Measurements from ENCODE around the gene TUNAR. TPM values are rescaled to one million over a fixed set of nuclear protein-coding genes. Genes with fewer than 3 reads are reported as not detected.

Gene TUNAR
- total and polyA plus RNA-seq, 2 of the 4 experiments (the other 2 are of a cell fraction): not detected

- H3K23ac ChIP-seq (ENCODE audit: low read depth, low read length): no peak overlapping the region
- no peaks in the 10 kb centered on the region for H3K36me3 ChIP-seq (ENCODE audit: control insufficient read depth, insufficient read depth, low read length)
- H3K9ac ChIP-seq (ENCODE audit: low read depth, low read length): no peak overlapping the region
- BruUV-seq (replicated peaks): no TSS peak
- no peaks in the 10 kb centered on the region for H3K79me1 ChIP-seq (ENCODE audit: low read depth in 1 of 2, low read length in 2 of 2)
- ChIA-PET POLR2A (ENCODE audit: unreplicated experiment) (no interaction called here), CTCF (no interaction called here)
- H2BK15ac ChIP-seq (ENCODE audit: low read depth, low read length): no peak overlapping the region
- H2BK120ac ChIP-seq (ENCODE audit: low read depth, low read length): no peak overlapping the region
- H3K4ac ChIP-seq (ENCODE audit: low read depth, low read length): no peak overlapping the region
- WGBS, 2 experiments (ENCODE audit: extremely low coverage in 2 of 2, insufficient read length in 1 of 2): 3% methylated on average over 13 of the region's 103 CpGs; no CpG with 5 or more reads in 1 of the 2 experiments
- H2BK5ac ChIP-seq (ENCODE audit: low read depth, low read length, poor library complexity, severe bottlenecking): no peak overlapping the region
- no peaks in the 10 kb centered on the region for H3K4me1 ChIP-seq (ENCODE audit: control insufficient read depth, insufficient read depth, low read length)
- H2BK20ac ChIP-seq (ENCODE audit: low read depth, low read length): no peak overlapping the region
- H3K9me1 ChIP-seq (ENCODE audit: insufficient read depth, low read length): no peaks in the 10 kb centered on the region
- H4K5ac ChIP-seq (ENCODE audit: low read depth, low read length): no peak overlapping the region
- H4K8ac ChIP-seq (ENCODE audit: low read depth in 2 of 2, low read length in 2 of 2): no peak overlapping the region
- in situ Hi-C loops (cut with MboI; ENCODE audit: low sequenced_read_pairs): no loop called here
- no peak overlapping the region for H3K14ac ChIP-seq (replicated peaks; ENCODE audit: low read depth, low read length)
- no peaks in the 10 kb centered on the region for H3K9me3 ChIP-seq (ENCODE audit: control insufficient read depth, insufficient read depth, low read length)
- no peak overlapping the region for H3K56ac ChIP-seq (ENCODE audit: extremely low read depth, insufficient read depth, low read length)
- no peak overlapping the region for H4K91ac ChIP-seq (ENCODE audit: insufficient read depth, low read depth, low read length)
- H2AK9ac ChIP-seq (replicated peaks; ENCODE audit: low read depth, low read length, poor library complexity): no peak overlapping the region
- H4K20me1 ChIP-seq (ENCODE audit: insufficient read depth, low read length): no peaks in the 10 kb centered on the region
- H2AK5ac ChIP-seq (ENCODE audit: low read depth, low read length): no peak overlapping the region
- no peak overlapping the region for H3K27ac ChIP-seq (ENCODE audit: insufficient read depth, low read length)
- dilution Hi-C loops (cut with HindIII; ENCODE audit: low sequenced_read_pairs, unreplicated experiment): no loop called here
- intact Hi-C loops (cut with micrococcal nuclease): no loop called here
- TF ChIP-seq MAZ (IDR thresholded peaks at IDR 0.05; ENCODE audit: borderline replicate concordance, low read depth, low read length) (no peak), CEBPB (IDR thresholded peaks at IDR 0.05; ENCODE audit: low read depth, low read length) (no peak), USF2 (IDR thresholded peaks at IDR 0.05; ENCODE audit: low read depth, low read length) (no peak), MAFK (IDR thresholded peaks at IDR 0.05; ENCODE audit: low read depth, low read length) (no peak), POLR2A (IDR thresholded peaks at IDR 0.05; ENCODE audit: low read depth, low read length) (no peak), BHLHE40 (IDR thresholded peaks at IDR 0.05; ENCODE audit: low read depth, low read length) (no peak), RCOR1 (IDR thresholded peaks at IDR 0.05; ENCODE audit: insufficient replicate concordance, low read length) (no peak), RAD21 (IDR thresholded peaks at IDR 0.05; ENCODE audit: low read length) (no peak), CHD1 (IDR thresholded peaks at IDR 0.05; ENCODE audit: low read depth, low read length) (no peak), RFX5 (IDR thresholded peaks at IDR 0.05; ENCODE audit: low read depth, low read length) (no peak), SMC3 (IDR thresholded peaks at IDR 0.05; ENCODE audit: low read depth, low read length) (no peak), MXI1 (IDR thresholded peaks at IDR 0.05; ENCODE audit: borderline replicate concordance, low read depth, low read length) (no peak)
- TF ChIP-seq, protein P1, sequence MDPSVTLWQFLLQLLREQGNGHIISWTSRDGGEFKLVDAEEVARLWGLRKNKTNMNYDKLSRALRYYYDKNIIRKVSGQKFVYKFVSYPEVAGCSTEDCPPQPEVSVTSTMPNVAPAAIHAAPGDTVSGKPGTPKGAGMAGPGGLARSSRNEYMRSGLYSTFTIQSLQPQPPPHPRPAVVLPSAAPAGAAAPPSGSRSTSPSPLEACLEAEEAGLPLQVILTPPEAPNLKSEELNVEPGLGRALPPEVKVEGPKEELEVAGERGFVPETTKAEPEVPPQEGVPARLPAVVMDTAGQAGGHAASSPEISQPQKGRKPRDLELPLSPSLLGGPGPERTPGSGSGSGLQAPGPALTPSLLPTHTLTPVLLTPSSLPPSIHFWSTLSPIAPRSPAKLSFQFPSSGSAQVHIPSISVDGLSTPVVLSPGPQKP (IDR thresholded peaks at IDR 0.05; ENCODE audit: borderline replicate concordance, low read depth, low read length): no peak
- H3K27me3 ChIP-seq (ENCODE audit: control insufficient read depth, insufficient read depth, low read length): peaks cover 22% of the 10 kb centered on the region
- H3K4me3 ChIP-seq (ENCODE audit: insufficient read depth, low read depth, low read length): no peak overlapping the region
- H3K18ac ChIP-seq (ENCODE audit: low read depth, low read length): no peak overlapping the region
- H3K4me2 ChIP-seq (ENCODE audit: low read depth, low read length): no peak overlapping the region
- peak overlapping the region; percentile 38 for H2AFZ ChIP-seq (replicated peaks; ENCODE audit: low read length, poor library complexity)
- DNase-seq (no peak), ATAC-seq (ENCODE audit: low read depth) (no peak)
Measured at GRCh38 chr14:95875831-95876760, 536 bp upstream of the TUNAR start.
